GM12878 (cell line): ENCODE measurements around the gene ANKRD28. TPM values are rescaled to one million over a fixed set of nuclear protein-coding genes. Genes with fewer than 3 reads are reported as not detected.

Experiments
- ATAC-seq: fragments of 200-7000 bp; cut with Tn5 transposase; 3 replicates; pipeline ENCODE4 v1.9.1; 2020; ENCODE audit warnings: mild to moderate bottlenecking, moderate library complexity
- BruUV-seq: library from RNA; stranded (reverse); fragments of 400-500 nt; replicated peaks from 2 replicates; lab custom pipeline; 2021; lab: Mats Ljungman, UMichigan
- CTCF ChIA-PET: fragments of 300-600 bp; sonication (Branson Sonifier 250); formaldehyde crosslinking; extraction: SDS; loops from one replicate; lab custom pipeline; 2021; ENCODE audit warnings: inconsistent platforms; lab: Yijun Ruan, JAX
- POLR2A ChIA-PET: fragments of 350-600 bp; formaldehyde crosslinking; extraction: SDS; loops from one replicate; lab custom pipeline; 2021; ENCODE audit warnings: inconsistent platforms; lab: Charles Lee
- RAD21 ChIA-PET: fragments of 300-600 bp; sonication (Branson Sonifier 250); formaldehyde crosslinking; loops from one replicate; lab custom pipeline; 2023; ENCODE audit warnings: antibody characterized with exemption; ENCODE audit not compliant: unreplicated experiment; lab: Charles Lee
- SMC1A ChIA-PET: fragments of 300-600 bp; sonication (Branson Sonifier 250); formaldehyde crosslinking; loops from one replicate; lab custom pipeline; 2023; ENCODE audit not compliant: unreplicated experiment, uncharacterized antibody; lab: Charles Lee
- DNase-seq: peaks from one replicate; pipeline ENCODE4 v3.0.0-alpha.2; 2011; ENCODE audit warnings: low read depth, low spot score
- FAIRE-seq: peaks from 3 replicates; lab custom pipeline; 2011; peaks lifted over from hg19 to GRCh38; lab: Jason Lieb, UNC
- H2AFZ ChIP-seq: 2 replicates; pipeline ENCODE4 v1.6.0; 2011; ENCODE audit warnings: low read depth, low read length, control low read depth; ENCODE audit not compliant: control insufficient read depth
- H3K27ac ChIP-seq: 2 replicates; pipeline ENCODE4 v1.5.1; 2011; ENCODE audit warnings: control low read depth; ENCODE audit not compliant: control insufficient read depth, insufficient read depth
- H3K27me3 ChIP-seq, 2 experiments: replicated peaks in 1 of 2; 2 replicates each; pipeline versions ENCODE4 v1.6.0 to v1.6.1; 2011; ENCODE audit warnings: low read length in 1 of 2; ENCODE audit not compliant: control insufficient read depth in 2 of 2, insufficient read depth in 2 of 2
- H3K36me3 ChIP-seq, 2 experiments: 2 replicates each; pipeline ENCODE4 v1.5.1; 2011; ENCODE audit warnings: low read length in 1 of 2; ENCODE audit not compliant: control insufficient read depth in 2 of 2, insufficient read depth in 2 of 2
- H3K4me1 ChIP-seq: 2 replicates; pipeline ENCODE4 v1.6.1; 2011; ENCODE audit warnings: mild to moderate bottlenecking, low read length, moderate library complexity, mixed read lengths; ENCODE audit not compliant: control insufficient read depth, insufficient read depth
- H3K4me2 ChIP-seq: 2 replicates; pipeline ENCODE4 v1.6.0; 2011; ENCODE audit warnings: control low read depth; ENCODE audit not compliant: control insufficient read depth, insufficient read depth
- H3K4me3 ChIP-seq: fragments of 200-600 bp; sonication (generic); 2 replicates; pipeline ENCODE4 v1.5.1; 2016
- H3K79me2 ChIP-seq: 2 replicates; pipeline ENCODE4 v1.6.0; 2011; ENCODE audit warnings: low read length; ENCODE audit not compliant: control insufficient read depth, insufficient read depth
- H3K9ac ChIP-seq: 2 replicates; pipeline ENCODE4 v1.8.0; 2011; ENCODE audit warnings: low read length, control low read depth, mixed read lengths; ENCODE audit not compliant: control insufficient read depth, insufficient read depth
- H3K9me3 ChIP-seq: replicated peaks from 3 replicates; pipeline ENCODE4 v1.5.1; 2011; ENCODE audit warnings: mild to moderate bottlenecking, low read length; ENCODE audit not compliant: control insufficient read depth, insufficient read depth
- H4K20me1 ChIP-seq: 2 replicates; pipeline ENCODE4 v1.6.0; 2011; ENCODE audit not compliant: control insufficient read depth, insufficient read depth
- CHD4 ChIP-seq: fragments of 200-600 bp; sonication (generic); IDR thresholded peaks from 2 replicates; pipeline ENCODE4 v1.6.1; 2016; ENCODE audit warnings: mild to moderate bottlenecking
- KAT2A ChIP-seq: conservative IDR thresholded peaks from 2 replicates; pipeline ENCODE4 v1.6.1; 2011; ENCODE audit warnings: low read depth, low read length; ENCODE audit not compliant: control insufficient read depth
- POLR2AphosphoS2 ChIP-seq: IDR thresholded peaks from 2 replicates; pipeline ENCODE4 v1.6.1; 2011; ENCODE audit warnings: low read depth, mild to moderate bottlenecking, low read length, improper control_type of control experiment, moderate library complexity
- SIN3A ChIP-seq: IDR thresholded peaks from 2 replicates; pipeline ENCODE4 v1.6.1; 2012; ENCODE audit warnings: low read depth, low read length, improper control_type of control experiment
- SMARCA5 ChIP-seq: fragments of 450-650 bp; IDR thresholded peaks from 2 replicates; pipeline ENCODE4 v1.6.1; 2017; ENCODE audit warnings: mild to moderate bottlenecking
- TCF3 ChIP-seq: IDR thresholded peaks from 2 replicates; pipeline ENCODE4 v1.6.1; 2012; ENCODE audit warnings: low read depth, mild to moderate bottlenecking, low read length, borderline replicate concordance; ENCODE audit not compliant: insufficient read depth
- ZNF217 ChIP-seq: fragments of 450-650 bp; IDR thresholded peaks from 2 replicates; pipeline ENCODE4 v1.6.1; 2017; ENCODE audit warnings: antibody characterized with exemption, mild to moderate bottlenecking
- WGBS: methylation state at CpG from one replicate; pipeline ENCODE4 v1.1.6; 2016; ENCODE audit warnings: low lambda C conversion rate; ENCODE audit not compliant: insufficient replicate concordance, insufficient coverage; ENCODE audit errors: missing lambda C conversion rate; 5-methylcytosine and 5-hydroxymethylcytosine counted together
- in situ Hi-C: fragments of 300-500 bp; cut with MboI; formaldehyde crosslinking; loops from 9 replicates; pipeline ENCODE4 v1.14.3; 2018; ENCODE audit warnings: mixed read lengths
- intact Hi-C: fragments of 100-400 bp; cut with micrococcal nuclease; formaldehyde crosslinking; loops from one replicate; pipeline ENCODE4 v1.14.2; 2022; ENCODE audit not compliant: unreplicated experiment
- polyA plus RNA-seq, 11 experiments: library from polyadenylated mRNA; depleted of rRNA in 4 of 11; unstranded in 6 of 11; stranded (reverse) in 5 of 11; fragments of >200 nt; fragmentation: Nextera tagmentation in 4 of 11; fragmentation: Illumina TruSeq in 1 of 11; extraction: Ambion mirVana in 4 of 11; extraction: Trizol in 1 of 11; gene quantifications; 1 replicate in 1 of 11; 2 replicates in 10 of 11; pipeline versions ENCODE4 v1.2.1 to v1.2.3, GENCODE V29; 2011 to 2016; ENCODE audit warnings: inconsistent platforms in 2 of 11, missing spikeins in 2 of 11, low read depth in 1 of 11
- total RNA-seq, 4 experiments: library from RNA; depleted of rRNA in 3 of 4; stranded (reverse); fragments of >200 nt in 3 of 4; fragmentation: Illumina TruSeq in 1 of 4; extraction: Trizol in 1 of 4; gene quantifications; 2 replicates each; pipeline versions ENCODE4 v1.2.1 to v1.2.3, GENCODE V29; 2013 to 2021
- TF ChIP-seq, protein P1 (sequence below): IDR thresholded peaks from 2 replicates; pipeline ENCODE4 v1.6.1; 2011; ENCODE audit warnings: borderline replicate concordance, low read depth, mild to moderate bottlenecking, moderate library complexity, low read length; ENCODE audit not compliant: insufficient read depth, poor library complexity, severe bottlenecking
- TF ChIP-seq, protein P2 (sequence below): IDR thresholded peaks from 2 replicates; pipeline ENCODE4 v1.6.1; 2011; ENCODE audit warnings: borderline replicate concordance, low read depth, mild to moderate bottlenecking, moderate library complexity, mixed read lengths, low read length; ENCODE audit not compliant: insufficient read depth; ENCODE audit errors: extremely low read length
- TF ChIP-seq, protein P3 (sequence below): fragments of 450-650 bp; IDR thresholded peaks from 2 replicates; pipeline ENCODE4 v1.6.1; 2017; ENCODE audit warnings: mild to moderate bottlenecking, moderate library complexity
- TF ChIP-seq, protein P4 (sequence below): IDR thresholded peaks from 2 replicates; pipeline ENCODE4 v1.6.1; 2012; ENCODE audit warnings: mild to moderate bottlenecking, low read depth, low read length

Gene ANKRD28
- total and polyA plus RNA-seq, 10 of the 15 experiments (the other 5 are each of a cell fraction or from before 2014, with no cell fraction given): 11.2 to 105 (median 38.3) TPM

DNA sequence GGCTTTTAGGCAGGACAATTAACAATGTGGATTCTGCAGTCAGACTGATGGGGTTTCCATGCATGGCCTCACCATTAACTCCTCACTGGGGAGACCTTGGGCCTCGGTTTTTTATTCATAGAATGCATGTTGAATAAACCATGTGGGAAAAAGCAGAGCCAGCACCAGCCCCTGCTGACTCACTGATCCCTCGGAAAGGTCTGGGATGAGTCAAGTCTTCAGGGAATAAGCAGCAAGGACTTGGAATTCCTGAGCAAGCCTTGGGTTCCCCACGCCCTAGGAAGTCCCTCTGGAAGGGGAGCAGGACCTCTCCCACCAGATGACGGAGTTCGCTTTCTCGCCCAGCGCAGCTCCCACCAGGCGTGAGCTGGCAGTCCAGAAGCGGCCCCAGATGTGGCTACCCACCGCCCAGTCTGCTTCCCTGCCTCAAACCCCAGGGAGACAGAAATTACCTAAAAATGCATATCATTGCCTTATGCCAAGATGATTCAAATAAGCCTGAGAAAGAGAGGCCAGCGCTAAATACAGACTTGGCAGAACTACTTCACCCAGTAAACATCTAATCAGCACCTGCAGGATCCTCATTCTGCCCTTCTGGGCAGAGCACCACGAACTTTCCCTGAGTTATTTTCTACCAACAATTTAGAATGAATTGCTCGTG is 150.8 kb downstream of the ANKRD28 start:
- POLR2A ChIA-PET: interaction anchor here (1.3 to 1.9 kb wide), 4 partner anchors 11 to 159 kb away, joined by 3 to 8 read pairs (median 6); no protein-coding TSS in a partner anchor
- Histone ChIP-seq H3K9me3 (peaks cover 7% of the 10 kb centered on the region; the same call in 2 of the 3 replicates), H3K27me3 (no peaks in the 10 kb centered on the region), H3K4me1 (peaks cover 38% of the 10 kb centered on the region), H3K79me2 (no peaks in the 10 kb centered on the region), H3K27ac (peak overlapping the region; percentile 81), H3K9ac (no peak overlapping the region), H2AFZ (no peak overlapping the region), H4K20me1 (no peaks in the 10 kb centered on the region), H3K4me2 (peak overlapping the region; percentile 85), H3K4me3 (no peak overlapping the region), H3K36me3 (no peaks in the 10 kb centered on the region; a peak in 1 of 4 replicates)
- SMC1A ChIA-PET: interaction anchor here (0.9 to 6.7 kb wide), 11 partner anchors 10 to 167 kb away, joined by 3 to 61 read pairs (median 5); no protein-coding TSS in a partner anchor
- no peak for FAIRE-seq
- CTCF ChIA-PET: interaction anchor here (1.1 to 5.2 kb wide), 6 partner anchors 9 to 164 kb away, joined by 5 to 35 read pairs (median 7); no protein-coding TSS in a partner anchor
- WGBS: 53% methylated on average over 13 of the region's 13 CpGs
- BruUV-seq: no TSS peak
- DNase-seq: no peak
- peak; percentile 57 for ATAC-seq
- RAD21 ChIA-PET: interaction anchor here (0.8 to 3.5 kb wide), 11 partner anchors 8 to 167 kb away, joined by 3 to 22 read pairs (median 5); no protein-coding TSS in a partner anchor
- TF ChIP-seq KAT2A: no peak
- TF ChIP-seq, protein P1, sequence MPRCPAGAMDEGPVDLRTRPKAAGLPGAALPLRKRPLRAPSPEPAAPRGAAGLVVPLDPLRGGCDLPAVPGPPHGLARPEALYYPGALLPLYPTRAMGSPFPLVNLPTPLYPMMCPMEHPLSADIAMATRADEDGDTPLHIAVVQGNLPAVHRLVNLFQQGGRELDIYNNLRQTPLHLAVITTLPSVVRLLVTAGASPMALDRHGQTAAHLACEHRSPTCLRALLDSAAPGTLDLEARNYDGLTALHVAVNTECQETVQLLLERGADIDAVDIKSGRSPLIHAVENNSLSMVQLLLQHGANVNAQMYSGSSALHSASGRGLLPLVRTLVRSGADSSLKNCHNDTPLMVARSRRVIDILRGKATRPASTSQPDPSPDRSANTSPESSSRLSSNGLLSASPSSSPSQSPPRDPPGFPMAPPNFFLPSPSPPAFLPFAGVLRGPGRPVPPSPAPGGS: no peak
- no peak for TF ChIP-seq POLR2AphosphoS2
- TF ChIP-seq, protein P2, sequence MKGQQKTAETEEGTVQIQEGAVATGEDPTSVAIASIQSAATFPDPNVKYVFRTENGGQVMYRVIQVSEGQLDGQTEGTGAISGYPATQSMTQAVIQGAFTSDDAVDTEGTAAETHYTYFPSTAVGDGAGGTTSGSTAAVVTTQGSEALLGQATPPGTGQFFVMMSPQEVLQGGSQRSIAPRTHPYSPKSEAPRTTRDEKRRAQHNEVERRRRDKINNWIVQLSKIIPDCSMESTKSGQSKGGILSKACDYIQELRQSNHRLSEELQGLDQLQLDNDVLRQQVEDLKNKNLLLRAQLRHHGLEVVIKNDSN: no peak
- TF ChIP-seq CHD4: no peak
- TF ChIP-seq, protein P3, sequence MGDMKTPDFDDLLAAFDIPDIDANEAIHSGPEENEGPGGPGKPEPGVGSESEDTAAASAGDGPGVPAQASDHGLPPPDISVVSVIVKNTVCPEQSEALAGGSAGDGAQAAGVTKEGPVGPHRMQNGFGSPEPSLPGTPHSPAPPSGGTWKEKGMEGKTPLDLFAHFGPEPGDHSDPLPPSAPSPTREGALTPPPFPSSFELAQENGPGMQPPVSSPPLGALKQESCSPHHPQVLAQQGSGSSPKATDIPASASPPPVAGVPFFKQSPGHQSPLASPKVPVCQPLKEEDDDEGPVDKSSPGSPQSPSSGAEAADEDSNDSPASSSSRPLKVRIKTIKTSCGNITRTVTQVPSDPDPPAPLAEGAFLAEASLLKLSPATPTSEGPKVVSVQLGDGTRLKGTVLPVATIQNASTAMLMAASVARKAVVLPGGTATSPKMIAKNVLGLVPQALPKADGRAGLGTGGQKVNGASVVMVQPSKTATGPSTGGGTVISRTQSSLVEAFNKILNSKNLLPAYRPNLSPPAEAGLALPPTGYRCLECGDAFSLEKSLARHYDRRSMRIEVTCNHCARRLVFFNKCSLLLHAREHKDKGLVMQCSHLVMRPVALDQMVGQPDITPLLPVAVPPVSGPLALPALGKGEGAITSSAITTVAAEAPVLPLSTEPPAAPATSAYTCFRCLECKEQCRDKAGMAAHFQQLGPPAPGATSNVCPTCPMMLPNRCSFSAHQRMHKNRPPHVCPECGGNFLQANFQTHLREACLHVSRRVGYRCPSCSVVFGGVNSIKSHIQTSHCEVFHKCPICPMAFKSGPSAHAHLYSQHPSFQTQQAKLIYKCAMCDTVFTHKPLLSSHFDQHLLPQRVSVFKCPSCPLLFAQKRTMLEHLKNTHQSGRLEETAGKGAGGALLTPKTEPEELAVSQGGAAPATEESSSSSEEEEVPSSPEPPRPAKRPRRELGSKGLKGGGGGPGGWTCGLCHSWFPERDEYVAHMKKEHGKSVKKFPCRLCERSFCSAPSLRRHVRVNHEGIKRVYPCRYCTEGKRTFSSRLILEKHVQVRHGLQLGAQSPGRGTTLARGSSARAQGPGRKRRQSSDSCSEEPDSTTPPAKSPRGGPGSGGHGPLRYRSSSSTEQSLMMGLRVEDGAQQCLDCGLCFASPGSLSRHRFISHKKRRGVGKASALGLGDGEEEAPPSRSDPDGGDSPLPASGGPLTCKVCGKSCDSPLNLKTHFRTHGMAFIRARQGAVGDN: no peak
- TF ChIP-seq SIN3A: no peak
- TF ChIP-seq, protein P4, sequence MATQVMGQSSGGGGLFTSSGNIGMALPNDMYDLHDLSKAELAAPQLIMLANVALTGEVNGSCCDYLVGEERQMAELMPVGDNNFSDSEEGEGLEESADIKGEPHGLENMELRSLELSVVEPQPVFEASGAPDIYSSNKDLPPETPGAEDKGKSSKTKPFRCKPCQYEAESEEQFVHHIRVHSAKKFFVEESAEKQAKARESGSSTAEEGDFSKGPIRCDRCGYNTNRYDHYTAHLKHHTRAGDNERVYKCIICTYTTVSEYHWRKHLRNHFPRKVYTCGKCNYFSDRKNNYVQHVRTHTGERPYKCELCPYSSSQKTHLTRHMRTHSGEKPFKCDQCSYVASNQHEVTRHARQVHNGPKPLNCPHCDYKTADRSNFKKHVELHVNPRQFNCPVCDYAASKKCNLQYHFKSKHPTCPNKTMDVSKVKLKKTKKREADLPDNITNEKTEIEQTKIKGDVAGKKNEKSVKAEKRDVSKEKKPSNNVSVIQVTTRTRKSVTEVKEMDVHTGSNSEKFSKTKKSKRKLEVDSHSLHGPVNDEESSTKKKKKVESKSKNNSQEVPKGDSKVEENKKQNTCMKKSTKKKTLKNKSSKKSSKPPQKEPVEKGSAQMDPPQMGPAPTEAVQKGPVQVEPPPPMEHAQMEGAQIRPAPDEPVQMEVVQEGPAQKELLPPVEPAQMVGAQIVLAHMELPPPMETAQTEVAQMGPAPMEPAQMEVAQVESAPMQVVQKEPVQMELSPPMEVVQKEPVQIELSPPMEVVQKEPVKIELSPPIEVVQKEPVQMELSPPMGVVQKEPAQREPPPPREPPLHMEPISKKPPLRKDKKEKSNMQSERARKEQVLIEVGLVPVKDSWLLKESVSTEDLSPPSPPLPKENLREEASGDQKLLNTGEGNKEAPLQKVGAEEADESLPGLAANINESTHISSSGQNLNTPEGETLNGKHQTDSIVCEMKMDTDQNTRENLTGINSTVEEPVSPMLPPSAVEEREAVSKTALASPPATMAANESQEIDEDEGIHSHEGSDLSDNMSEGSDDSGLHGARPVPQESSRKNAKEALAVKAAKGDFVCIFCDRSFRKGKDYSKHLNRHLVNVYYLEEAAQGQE: no peak
- TF ChIP-seq ZNF217: no peak
- no peak for TF ChIP-seq TCF3
- no peak for TF ChIP-seq SMARCA5
- intact Hi-C loops: loop anchor here (1.0 to 10.0 kb wide), 2 partner anchors 158 to 868 kb away; partner anchors contain the start of gene RFTN1
- in situ Hi-C loops: no loop called here
